HG03442 (cell line): ENCODE measurements around the gene ETFA.

Experiments used
- ATAC-seq: cut with Tn5 transposase; IDR thresholded peaks from one replicate; pipeline ENCODE4 v1.9.1; 2021; ENCODE audit warnings: mild to moderate bottlenecking, moderate library complexity; ENCODE audit not compliant: unreplicated experiment

The ETFA gene

DNA sequence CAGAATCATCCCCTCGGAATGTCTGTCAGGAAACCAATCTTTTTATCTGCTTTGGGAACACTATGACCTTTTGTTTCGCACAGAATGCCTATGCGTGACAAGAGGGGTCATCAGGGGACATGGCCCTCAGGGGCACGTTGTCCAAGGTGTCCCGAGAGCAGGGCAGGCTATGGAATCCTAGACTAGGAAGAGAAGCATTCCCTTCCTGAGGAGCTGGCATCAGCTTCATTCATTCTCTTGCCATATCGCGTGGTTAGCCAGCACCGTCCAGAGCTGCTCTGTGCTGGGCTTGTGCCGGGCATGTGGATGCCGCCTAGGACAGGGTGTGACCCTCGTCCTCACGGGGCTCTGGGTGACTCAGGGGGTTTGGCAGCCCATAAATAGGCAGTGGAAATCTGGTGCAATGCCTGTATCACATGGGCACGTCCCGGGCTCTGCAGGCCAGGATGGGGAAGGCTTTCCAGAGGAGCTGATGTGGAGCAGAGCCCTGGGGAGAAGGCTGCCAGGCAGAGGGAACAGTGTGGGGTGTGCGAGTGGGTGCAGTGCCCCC is 133.7 kb downstream of the ETFA start:
- ATAC-seq, result no peak

- ATAC-seq, result no peak
Measured at GRCh38 chr15:76176487-76177085, 134.7 kb downstream of the ETFA start.

DNA sequence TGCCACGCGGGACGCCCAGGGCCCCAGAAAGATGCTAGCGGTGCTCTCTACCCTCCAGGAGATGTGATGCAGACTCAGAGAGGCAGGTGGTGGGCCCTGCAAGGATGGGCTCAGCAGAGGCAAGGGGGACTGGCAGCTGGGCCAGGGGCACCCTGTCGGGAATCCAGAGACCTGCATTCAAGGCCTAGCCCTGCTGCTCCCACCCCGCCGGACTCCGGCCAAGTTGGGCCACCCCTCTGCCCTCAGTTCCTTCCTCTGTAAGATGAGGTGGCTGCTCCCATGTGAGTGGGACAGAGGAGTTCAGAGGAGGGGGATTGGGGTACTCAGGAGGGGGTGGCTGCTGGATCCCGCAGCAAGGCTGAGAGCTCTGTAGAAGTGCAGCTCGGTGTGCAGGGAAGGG is 135.2 kb downstream of the ETFA start:
- no peak for ATAC-seq

DNA sequence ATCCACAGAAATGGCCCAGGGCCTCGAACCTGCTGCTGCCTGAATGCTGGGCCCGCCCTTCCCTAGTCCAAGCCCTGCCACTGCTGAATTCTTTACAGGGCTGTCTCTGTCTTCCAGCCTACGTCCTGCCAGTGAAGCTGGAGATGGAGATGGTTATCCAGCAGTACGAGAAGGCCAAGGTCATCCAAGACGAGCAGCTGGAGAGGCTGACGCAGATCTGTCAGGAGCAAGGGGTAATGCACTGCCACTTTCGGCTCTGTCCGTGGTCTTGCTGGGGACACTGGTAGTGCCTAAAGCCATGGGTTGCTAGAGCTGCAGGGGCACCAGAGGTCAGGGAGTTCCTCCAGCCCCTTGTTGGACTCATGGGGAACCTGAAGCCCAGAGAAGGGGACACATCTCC is 135.8 kb downstream of the ETFA start:
- no peak for ATAC-seq

DNA sequence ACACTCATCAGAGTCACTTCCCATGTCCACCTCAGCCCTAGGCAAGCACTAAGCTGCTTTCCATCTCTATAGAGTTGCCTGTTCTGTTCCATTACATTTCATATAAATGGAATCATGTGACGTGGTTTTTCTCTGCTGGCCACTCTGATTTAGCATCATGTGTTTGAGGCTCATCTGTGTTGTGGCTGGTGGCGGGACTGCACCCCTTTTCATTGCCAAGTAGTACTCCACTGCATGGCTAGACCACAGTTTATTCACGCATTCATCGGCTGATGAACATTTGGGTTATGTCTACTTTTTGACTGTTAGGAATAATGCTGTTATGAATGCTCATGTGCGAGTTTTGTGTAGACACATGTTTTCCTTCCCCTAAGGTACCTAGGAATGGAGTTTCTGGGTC is 136.6 kb downstream of the ETFA start:
- ATAC-seq, result no peak

- no peak for ATAC-seq
Measured at GRCh38 chr15:76173317-76173834, 137.9 kb downstream of the ETFA start.

- no peak for ATAC-seq
Measured at GRCh38 chr15:76172782-76173181, 138.5 kb downstream of the ETFA start.

DNA sequence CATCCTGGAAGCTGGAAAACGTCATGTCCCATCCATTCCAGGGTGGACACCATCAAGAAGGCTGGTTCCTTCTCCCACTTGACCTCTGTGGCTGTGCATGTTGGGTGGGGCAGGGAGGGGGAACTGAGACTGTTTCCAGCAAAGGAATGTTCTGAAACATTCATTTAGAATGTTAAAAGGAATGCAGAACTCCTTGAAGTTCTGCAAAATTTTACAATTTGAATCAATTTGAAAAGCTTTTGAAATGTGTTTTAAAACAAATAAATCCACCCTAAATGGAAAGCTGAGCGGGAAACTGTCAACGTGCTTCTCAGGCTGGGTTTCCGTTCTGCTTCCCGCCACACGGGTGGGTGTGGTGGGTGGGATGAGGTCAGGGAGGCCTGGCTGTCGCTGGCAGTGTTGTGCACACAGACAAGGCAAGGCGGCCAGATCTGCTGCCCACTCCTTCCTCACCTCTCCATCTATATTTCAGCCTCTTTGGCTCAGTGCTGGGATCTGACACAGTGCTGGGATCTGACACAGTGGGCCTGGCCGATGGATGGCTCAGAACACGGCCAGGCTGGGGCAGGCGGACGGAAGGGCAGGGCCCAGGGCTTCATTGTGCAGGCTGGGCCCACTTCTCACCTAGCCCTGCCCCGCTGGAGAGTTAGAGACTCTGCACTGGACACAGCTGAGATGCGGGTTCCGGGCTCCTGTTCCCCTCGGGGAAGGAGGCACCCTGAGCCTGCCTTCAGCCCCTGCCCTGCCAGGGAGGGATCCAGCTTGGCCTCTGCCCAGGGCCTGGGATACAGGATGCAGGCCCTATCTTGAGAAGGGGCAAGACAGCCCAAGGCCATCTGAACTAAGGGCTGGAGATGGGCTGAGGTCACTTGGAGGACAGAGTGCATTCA is 141.1 kb downstream of the ETFA start:
- no peak for ATAC-seq

DNA sequence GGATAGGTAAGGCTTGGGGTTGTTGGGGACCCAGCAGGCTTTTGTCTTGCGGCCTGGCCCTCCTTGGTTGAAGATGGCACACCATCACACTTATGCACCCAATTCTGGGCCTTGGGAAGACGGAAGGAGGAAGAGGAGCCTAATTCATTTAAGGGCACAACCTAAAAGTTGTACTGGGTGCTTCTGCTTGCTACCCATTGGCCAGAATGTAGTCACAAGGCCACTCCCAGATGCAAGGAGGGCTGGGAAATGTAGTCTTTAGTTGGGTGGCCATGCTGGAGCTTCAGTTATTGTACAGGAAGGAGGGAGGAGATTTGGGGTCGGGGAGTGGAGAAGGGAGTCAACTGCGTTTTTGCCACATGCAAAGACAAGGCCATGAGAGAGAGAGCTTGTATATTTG is 142.3 kb downstream of the ETFA start:
- no peak for ATAC-seq

DNA sequence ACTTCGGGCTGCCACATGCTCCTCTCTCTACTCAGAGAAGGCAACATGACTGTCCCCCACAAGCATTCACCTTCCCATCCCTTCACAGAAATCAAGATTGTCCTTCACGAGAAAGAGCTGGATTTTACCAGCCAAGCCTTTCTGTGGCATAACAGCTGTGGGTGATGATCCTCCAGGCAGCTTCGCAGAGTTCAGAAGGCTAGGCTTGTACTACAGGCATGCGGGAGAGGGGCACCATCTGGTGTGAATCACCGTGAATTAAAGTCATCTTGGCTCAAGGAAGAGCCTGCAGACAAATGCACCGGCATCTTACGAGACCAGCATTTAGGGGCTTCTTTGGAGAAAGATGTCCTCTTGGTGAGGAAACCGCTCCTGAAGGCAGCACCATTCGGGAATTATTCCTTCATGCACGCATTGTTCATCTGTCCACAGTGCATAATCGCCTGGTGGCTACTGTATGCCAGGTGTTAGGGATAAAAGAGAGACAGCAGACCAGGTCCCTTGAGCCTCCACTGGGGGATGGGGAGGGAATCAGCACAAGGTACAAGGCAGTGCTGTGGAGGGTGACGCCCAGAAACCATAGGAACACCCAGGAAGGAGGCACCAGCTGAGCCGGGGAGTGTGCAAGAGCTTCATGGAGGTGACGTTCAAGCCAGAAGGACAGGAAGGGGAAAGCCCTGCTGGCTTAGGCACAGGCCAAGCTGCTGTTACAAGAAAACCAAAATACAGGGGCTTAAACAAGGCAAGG is 142.9 kb downstream of the ETFA start:
- ATAC-seq, result no peak

GRCh38 chr15:76165951-76166350 is 145.3 kb downstream of the ETFA start:
- no peak for ATAC-seq
